Heart left ventricle (tissue), 16 donors: ENCODE measurements around the gene CCDC71. TPM values are rescaled to one million over a fixed set of nuclear protein-coding genes. Genes with fewer than 3 reads are reported as not detected.

ENCODE experiments used
- ATAC-seq, 4 donors: fragments of 200-7000 bp; cut with Tn5 transposase; one replicate each; pipeline ENCODE4 v1.9.1; 2020 to 2022; ENCODE audit warnings: moderate library complexity in 4 of 4, mild to moderate bottlenecking in 3 of 4, moderate number of reproducible peaks in 1 of 4
- DNase-seq, 5 donors: peaks; one replicate each; pipeline ENCODE4 v3.0.0-alpha.2; 2020
- H3K27ac ChIP-seq, 12 donors: fragments of 200-600 bp; sonication (generic) in 4 of 12; one replicate each; pipeline versions ENCODE4 v1.5.0 to v1.8.0; 2016 to 2022; ENCODE audit warnings: mild to moderate bottlenecking in 2 of 12
- H3K27me3 ChIP-seq, 9 donors: fragments of 200-600 bp; sonication (generic) in 2 of 9; one replicate each; pipeline versions ENCODE4 v1.5.1 to v1.8.0; 2016 to 2022; ENCODE audit warnings: mild to moderate bottlenecking in 3 of 9
- H3K36me3 ChIP-seq, 9 donors: fragments of 200-600 bp; sonication (generic) in 2 of 9; one replicate each; pipeline versions ENCODE4 v1.5.0 to v1.8.0; 2018 to 2022; ENCODE audit warnings: mild to moderate bottlenecking in 2 of 9
- H3K4me1 ChIP-seq, 12 donors: fragments of 200-600 bp; sonication (generic) in 4 of 12; one replicate each; pipeline versions ENCODE4 v1.5.0 to v1.8.0; 2016 to 2022; ENCODE audit warnings: mild to moderate bottlenecking in 3 of 12
- H3K4me3 ChIP-seq, 12 donors: fragments of 200-600 bp; sonication (generic) in 4 of 12; one replicate each; pipeline versions ENCODE4 v1.5.0 to v1.8.0; 2017 to 2022; ENCODE audit warnings: mild to moderate bottlenecking in 9 of 12, moderate library complexity in 4 of 12
- H3K9me3 ChIP-seq, 12 donors: fragments of 200-600 bp; sonication (generic) in 4 of 12; one replicate each; pipeline versions ENCODE4 v1.5.0 to v1.8.0; 2016 to 2022; ENCODE audit warnings: mild to moderate bottlenecking in 1 of 12
- CTCF ChIP-seq, 12 donors: fragments of 200-600 bp; sonication (generic) in 4 of 12; IDR thresholded peaks; one replicate each; pipeline versions ENCODE4 v1.5.0 to v1.8.0; 2018 to 2022; ENCODE audit warnings: antibody characterized with exemption in 12 of 12, mild to moderate bottlenecking in 5 of 12
- POLR2A ChIP-seq, 2 donors: fragments of 450-650 bp; IDR thresholded peaks; one replicate each; pipeline ENCODE4 v1.6.1; 2017; ENCODE audit warnings: antibody characterized with exemption in 2 of 2, mild to moderate bottlenecking in 2 of 2, moderate library complexity in 2 of 2
- WGBS, 4 donors: extraction: QIAGEN DNeasy Blood & Tissue Kit in 2 of 4; methylation state at CpG; one replicate each; pipeline versions ENCODE4 v1.1.5 to v1.1.7; 2013 to 2018; 5-methylcytosine and 5-hydroxymethylcytosine counted together
- intact Hi-C, 10 donors: fragments of 100-400 bp; cut with DNase I; formaldehyde crosslinking; loops; one replicate each; pipeline versions ENCODE4 v1.11.1 to v1.14.2; 2022
- polyA plus RNA-seq, 2 donors: library from polyadenylated mRNA; stranded (reverse); fragments of 200-250 nt; gene quantifications; one replicate each; pipeline ENCODE4 v1.2.3, GENCODE V29; 2013
- total RNA-seq, 9 donors: library from RNA; depleted of rRNA in 2 of 9; stranded (reverse); fragments of >200 nt in 2 of 9; fragmentation: NEBNext Ultra II Directional in 3 of 9; extraction: Animal tissue kit (Norgen Biotek cat#: 25700) in 3 of 9; gene quantifications; one replicate each; pipeline versions ENCODE4 v1.1.0 to v1.2.4, GENCODE V29; 2016 to 2023
- donor health status: ischemic (EF 13 %, LVEDD 7.1; RV severe dilation, severe dysfunction).
- donor health status: healthy with polysubstance abuse.
- donor health status: DM: no; HTN: yes; CAD: no.
- donor health status: DM: no; HTN: no; CAD: no.
- donor health status: ischemic (EF 25% LVEDD 6.9; RV normal size, moderate dysfunction).
- donor health status: ischemic (EF 25% LVEDD 5.7; RV mildly dilated, moderate dysfunction).
- donor health status: healthy.
- donor health status: DM: yes; HTN: yes; CAD: no.
- donor health status: ischemic (EF 35%, LVEDD 5.7; RV mildly dilated, moderate dysfunction).
- donor health status: nonischemic (EF 11% LVEDD 7.7; RV severe dilation, severe dysfunction).
- donor health status: DM: yes; HTN: yes; CAD: no.
- donor health status: PGD.
- donor health status: ischemic (EF 29% LVEDD 5.4; RV normal size, mild dysfunction).
- donor health status: nonischemic (EF 23%, LVEDD 6.1; RV moderate dilation, normal function).

CCDC71 gene
- total and polyA plus RNA-seq, 11 donors = 9.7 to 24.0 (median 14.6) TPM

- no peaks in the 10 kb centered on the region for H3K27me3 ChIP-seq
- H3K36me3 ChIP-seq = peaks cover 0 to 24% (median 2%) of the 10 kb centered on the region in 9 donors
- intact Hi-C loops = no loop called here
- no peak overlapping the region for H3K27ac ChIP-seq
- no peaks in the 10 kb centered on the region for H3K9me3 ChIP-seq
- DNase-seq (no peak), ATAC-seq (no peak)
- WGBS, 4 donors = 70 to 86% (median 78%) methylated on average over 6 of the region's 6 CpGs
- no peak for TF ChIP-seq POLR2A (IDR thresholded peaks at IDR 0.05)
- TF ChIP-seq CTCF (IDR thresholded peaks at IDR 0.05) = no peak
- H3K4me1 ChIP-seq = peaks cover 0 to 33% (median 16%) of the 10 kb centered on the region in 12 donors
- H3K4me3 ChIP-seq = no peak overlapping the region
These were observed 15.2 kb upstream of the CCDC71 start for GRCh38 chr3:49181351-49181750.

DNA sequence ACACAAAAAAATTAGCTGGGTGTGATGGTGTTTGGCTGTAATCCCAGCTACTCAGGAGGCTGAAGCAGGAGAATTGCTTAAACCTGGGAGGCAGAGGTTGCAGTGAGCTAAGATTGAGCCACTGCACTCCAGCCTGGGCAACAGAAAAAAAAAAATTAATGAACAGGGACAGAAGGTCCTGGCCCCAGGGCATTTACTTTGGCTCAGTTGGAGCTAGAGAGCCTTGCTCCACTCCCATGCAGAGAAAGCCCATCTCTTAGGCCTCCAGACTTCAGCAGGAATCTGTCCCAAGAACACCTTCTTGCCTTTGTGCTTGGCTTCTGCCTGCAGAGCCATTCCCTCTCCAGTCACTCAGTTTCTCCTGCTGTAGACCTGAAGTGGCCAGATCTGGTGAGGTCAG is 14.0 kb upstream of the CCDC71 start:
- no peak for TF ChIP-seq CTCF (IDR thresholded peaks at IDR 0.05)
- no peak for TF ChIP-seq POLR2A (IDR thresholded peaks at IDR 0.05)
- Histone ChIP-seq H3K9me3 (no peaks in the 10 kb centered on the region), H3K4me1 (peaks cover 3 to 45% (median 24%) of the 10 kb centered on the region in 12 donors), H3K36me3 (peaks cover 0 to 37% (median 14%) of the 10 kb centered on the region in 9 donors), H3K27ac (no peak overlapping the region), H3K27me3 (no peaks in the 10 kb centered on the region), H3K4me3 (no peak overlapping the region)
- no peak for ATAC-seq
- DNase-seq = no peak
- intact Hi-C loops = no loop called here

DNA sequence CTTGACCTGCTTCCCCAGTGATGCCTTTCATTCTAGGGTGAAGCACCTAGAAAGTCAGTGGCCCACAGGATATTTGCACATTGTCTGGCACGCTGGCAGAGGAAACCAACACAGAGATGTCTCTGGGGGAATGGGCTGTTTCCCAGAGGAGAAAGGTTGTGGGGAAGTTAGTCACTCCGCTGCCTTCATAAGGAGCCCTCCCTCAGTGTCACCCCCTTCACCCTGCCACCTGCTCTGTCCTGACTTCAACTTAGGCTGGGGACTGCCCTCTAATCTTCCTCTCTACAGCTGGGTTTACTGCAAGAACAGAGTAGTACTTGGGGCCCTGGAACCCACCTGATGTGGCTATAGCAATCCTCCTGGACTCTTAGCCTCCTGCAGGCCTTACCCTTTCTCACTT is 10.9 kb upstream of the CCDC71 start:
- DNase-seq (no peak), ATAC-seq (no peak)
- H3K4me1 ChIP-seq = peaks cover 16 to 75% (median 50%) of the 10 kb centered on the region in 12 donors
- H3K27ac ChIP-seq = peak overlapping the region in 6 of 12 donors; percentile 2 to 60 (median 39)
- WGBS, 4 donors = 52 to 78% (median 71%) methylated on average over 2 of the region's 2 CpGs
- H3K36me3 ChIP-seq = peaks cover 0 to 46% (median 27%) of the 10 kb centered on the region in 9 donors
- no peak overlapping the region for H3K4me3 ChIP-seq
- intact Hi-C loops = loop anchor here in 2 of 10 donors (10.0 kb wide), 2 partner anchors 98 to 268 kb away; partner anchors contain the start of gene C3orf62 (in 1 of the 2)
- no peaks in the 10 kb centered on the region for H3K9me3 ChIP-seq
- H3K27me3 ChIP-seq = no peaks in the 10 kb centered on the region
- TF ChIP-seq POLR2A (IDR thresholded peaks at IDR 0.05) = no peak
- no peak for TF ChIP-seq CTCF (IDR thresholded peaks at IDR 0.05)

- DNase-seq (no peak), ATAC-seq (no peak)
- 70 to 78% (median 76%) methylated on average over 3 to 8 of the region's 8 CpGs for WGBS, 4 donors
- no peak for TF ChIP-seq CTCF (IDR thresholded peaks at IDR 0.05)
- TF ChIP-seq POLR2A (IDR thresholded peaks at IDR 0.05) = no peak
- Histone ChIP-seq H3K27me3 (no peaks in the 10 kb centered on the region), H3K4me3 (no peak overlapping the region), H3K9me3 (no peaks in the 10 kb centered on the region), H3K27ac (peak overlapping the region in 6 of 12 donors; percentile 27 to 99 (median 96)), H3K36me3 (peaks cover 0 to 46% (median 27%) of the 10 kb centered on the region in 9 donors), H3K4me1 (peaks cover 16 to 84% (median 55%) of the 10 kb centered on the region in 12 donors)
- intact Hi-C loops = loop anchor here in 2 of 10 donors (10.0 kb wide), 2 partner anchors 99 to 269 kb away; partner anchors contain the start of gene C3orf62 (in 1 of the 2)
These were observed 9.4 kb upstream of the CCDC71 start for GRCh38 chr3:49175530-49175929.
